ENCODE results near the gene MEF2A. TPM values are rescaled to one million over a fixed set of nuclear protein-coding genes. Genes with fewer than 3 reads are reported as not detected.

The MEF2A gene
- total RNA-seq, 1 donor from 2014 or later, result 88.3 TPM

DNA sequence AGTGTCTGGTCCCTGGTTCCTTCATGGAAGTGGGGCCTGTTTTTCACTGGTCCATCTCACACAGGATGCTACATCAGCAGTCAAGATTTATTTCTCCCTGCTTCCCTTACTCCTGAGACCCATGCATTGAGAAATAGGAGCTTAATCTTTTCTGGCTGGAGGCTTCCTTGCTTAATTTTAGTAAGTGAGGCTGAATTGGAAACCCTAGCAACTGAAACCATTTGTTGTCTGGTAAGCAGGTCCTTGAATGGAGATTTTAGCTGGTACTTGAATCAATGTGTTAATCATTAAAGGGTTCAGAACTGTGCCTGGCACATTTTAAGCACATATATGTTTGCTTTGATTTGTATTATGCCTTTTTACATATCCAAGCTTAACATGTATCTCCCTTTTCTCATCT, 20.2 kb upstream of the MEF2A start:
- ChIA-PET CTCF (interaction anchor here (2.0 kb wide), 1 partner anchor 159 kb away, joined by 7 read pairs; no protein-coding TSS in a partner anchor), POLR2A (no interaction called here)
- ATAC-seq (ENCODE audit: low read depth) (no peak), DNase-seq (no peak)
- no peak overlapping the region for H3K4me3 Mint-ChIP-seq
- TF ChIP-seq, protein P1, sequence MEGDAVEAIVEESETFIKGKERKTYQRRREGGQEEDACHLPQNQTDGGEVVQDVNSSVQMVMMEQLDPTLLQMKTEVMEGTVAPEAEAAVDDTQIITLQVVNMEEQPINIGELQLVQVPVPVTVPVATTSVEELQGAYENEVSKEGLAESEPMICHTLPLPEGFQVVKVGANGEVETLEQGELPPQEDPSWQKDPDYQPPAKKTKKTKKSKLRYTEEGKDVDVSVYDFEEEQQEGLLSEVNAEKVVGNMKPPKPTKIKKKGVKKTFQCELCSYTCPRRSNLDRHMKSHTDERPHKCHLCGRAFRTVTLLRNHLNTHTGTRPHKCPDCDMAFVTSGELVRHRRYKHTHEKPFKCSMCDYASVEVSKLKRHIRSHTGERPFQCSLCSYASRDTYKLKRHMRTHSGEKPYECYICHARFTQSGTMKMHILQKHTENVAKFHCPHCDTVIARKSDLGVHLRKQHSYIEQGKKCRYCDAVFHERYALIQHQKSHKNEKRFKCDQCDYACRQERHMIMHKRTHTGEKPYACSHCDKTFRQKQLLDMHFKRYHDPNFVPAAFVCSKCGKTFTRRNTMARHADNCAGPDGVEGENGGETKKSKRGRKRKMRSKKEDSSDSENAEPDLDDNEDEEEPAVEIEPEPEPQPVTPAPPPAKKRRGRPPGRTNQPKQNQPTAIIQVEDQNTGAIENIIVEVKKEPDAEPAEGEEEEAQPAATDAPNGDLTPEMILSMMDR (IDR thresholded peaks at IDR 0.05), result no peak
- no peaks in the 10 kb centered on the region for H3K27me3 Mint-ChIP-seq
- no peaks in the 10 kb centered on the region for H3K9me3 Mint-ChIP-seq
- H3K27ac Mint-ChIP-seq, result no peak overlapping the region
- H3K36me3 Mint-ChIP-seq (ENCODE audit: low read depth), result no peaks in the 10 kb centered on the region
- H3K4me1 Mint-ChIP-seq, result peaks cover 3% of the 10 kb centered on the region
- intact Hi-C loops (cut with micrococcal nuclease), result no loop called here

DNA sequence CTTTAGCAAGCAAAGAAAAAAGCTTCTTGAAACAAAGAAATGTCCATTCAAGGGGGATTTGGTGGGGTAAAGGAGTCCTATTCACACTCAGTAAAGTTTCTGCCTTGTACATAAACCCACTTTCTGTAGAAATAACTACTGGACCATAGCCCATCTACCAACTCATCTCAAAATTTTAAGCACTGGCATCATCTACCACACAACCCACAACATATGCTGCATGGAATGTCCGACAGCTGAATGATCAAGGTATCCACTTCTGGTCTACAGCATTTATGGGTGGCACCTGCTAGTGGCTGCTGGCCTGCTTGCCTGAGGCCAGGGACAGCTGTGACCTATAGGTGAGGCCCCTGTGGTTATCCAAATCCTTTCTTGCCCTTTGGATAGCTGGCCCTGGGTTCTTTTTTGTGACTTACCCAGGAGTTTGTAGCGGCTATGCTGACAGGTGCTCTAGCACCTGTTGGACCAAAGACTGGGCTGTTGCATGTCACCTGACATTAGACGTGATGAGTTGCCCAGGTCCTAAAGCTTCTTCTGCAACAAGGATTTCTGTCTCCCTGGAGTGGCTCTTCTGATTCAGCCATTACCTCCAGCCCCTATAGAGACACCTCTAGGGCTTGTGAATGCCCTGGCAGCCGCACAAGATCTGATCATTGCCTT, 19.2 kb upstream of the MEF2A start:
- Mint-ChIP-seq H3K36me3 (ENCODE audit: low read depth) (no peaks in the 10 kb centered on the region), H3K4me3 (no peak overlapping the region), H3K27ac (no peak overlapping the region), H3K4me1 (peaks cover 7% of the 10 kb centered on the region), H3K9me3 (no peaks in the 10 kb centered on the region), H3K27me3 (no peaks in the 10 kb centered on the region)
- intact Hi-C loops (cut with micrococcal nuclease), result no loop called here
- TF ChIP-seq, protein P1 (IDR thresholded peaks at IDR 0.05), result no peak
- POLR2A ChIA-PET, result no interaction called here
- ATAC-seq (ENCODE audit: low read depth) (no peak), DNase-seq (no peak)
- CTCF ChIA-PET, result interaction anchor here (2.0 kb wide), 1 partner anchor 158 kb away, joined by 7 read pairs; no protein-coding TSS in a partner anchor

DNA sequence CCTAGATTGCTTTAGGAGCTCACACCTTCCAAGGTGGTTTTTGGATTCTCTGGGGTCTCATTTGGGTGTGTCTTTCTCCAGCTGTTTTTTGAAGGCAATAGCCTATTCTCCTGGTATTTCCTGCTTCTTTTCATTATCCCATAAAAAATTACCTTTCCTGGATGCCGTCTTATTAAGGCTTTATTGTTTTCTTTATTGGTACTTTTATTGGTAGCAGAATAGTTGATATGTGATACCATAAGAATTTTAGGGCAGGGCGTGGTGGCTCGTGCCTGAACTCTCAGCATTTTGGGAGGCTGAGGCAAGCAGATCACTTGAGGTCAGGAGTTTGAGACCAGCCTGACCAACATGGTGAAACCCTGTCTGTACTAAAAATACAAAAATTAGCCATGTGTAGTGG, 18.3 kb upstream of the MEF2A start:
- Mint-ChIP-seq H3K27ac (no peak overlapping the region), H3K4me3 (no peak overlapping the region), H3K27me3 (no peaks in the 10 kb centered on the region), H3K4me1 (peaks cover 13% of the 10 kb centered on the region), H3K9me3 (no peaks in the 10 kb centered on the region), H3K36me3 (ENCODE audit: low read depth) (no peaks in the 10 kb centered on the region)
- ChIA-PET CTCF (no interaction called here), POLR2A (interaction anchor here (0.7 kb wide), 1 partner anchor 13 kb away, joined by 3 read pairs; no protein-coding TSS in a partner anchor)
- ATAC-seq (ENCODE audit: low read depth) (no peak), DNase-seq (no peak)
- intact Hi-C loops (cut with micrococcal nuclease), result no loop called here
- TF ChIP-seq, protein P1 (IDR thresholded peaks at IDR 0.05), result no peak

DNA sequence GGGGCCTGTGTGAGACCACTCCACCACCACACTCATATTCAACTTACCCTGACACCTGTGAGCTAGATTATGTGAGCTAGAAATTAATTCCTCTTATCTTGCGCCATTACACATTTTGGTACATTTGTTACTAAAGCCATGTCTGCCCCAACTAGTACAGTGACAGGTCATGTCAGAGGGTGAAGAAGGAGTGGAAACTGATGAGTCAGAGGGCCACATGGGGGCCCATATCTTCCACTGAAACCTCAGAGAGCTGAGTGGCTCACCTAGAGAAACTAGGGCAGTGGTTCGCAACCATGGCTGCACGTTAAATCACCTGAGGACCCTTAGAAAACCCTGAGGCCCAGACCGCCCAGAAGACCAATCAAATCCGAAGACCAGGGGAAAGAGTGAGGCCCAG, 15.7 kb upstream of the MEF2A start:
- no peak for DNase-seq
- H3K9me3 Mint-ChIP-seq, result no peaks in the 10 kb centered on the region
- no peak for ATAC-seq (ENCODE audit: low read depth)
- no peak overlapping the region for H3K27ac Mint-ChIP-seq
- no peaks in the 10 kb centered on the region for H3K27me3 Mint-ChIP-seq
- POLR2A ChIA-PET, result interaction anchor here (1.3 to 1.8 kb wide), 2 partner anchors 15 to 45 kb away, joined by 3 to 8 read pairs; no protein-coding TSS in a partner anchor
- no peak overlapping the region for H3K4me3 Mint-ChIP-seq
- TF ChIP-seq, protein P1 (IDR thresholded peaks at IDR 0.05), result no peak
- no peaks in the 10 kb centered on the region for H3K36me3 Mint-ChIP-seq (ENCODE audit: low read depth)
- CTCF ChIA-PET, result interaction anchor here (0.9 kb wide), 1 partner anchor 11 kb away, joined by 3 read pairs; no protein-coding TSS in a partner anchor
- H3K4me1 Mint-ChIP-seq, result peaks cover 20% of the 10 kb centered on the region
- intact Hi-C loops (cut with micrococcal nuclease), result no loop called here

DNA sequence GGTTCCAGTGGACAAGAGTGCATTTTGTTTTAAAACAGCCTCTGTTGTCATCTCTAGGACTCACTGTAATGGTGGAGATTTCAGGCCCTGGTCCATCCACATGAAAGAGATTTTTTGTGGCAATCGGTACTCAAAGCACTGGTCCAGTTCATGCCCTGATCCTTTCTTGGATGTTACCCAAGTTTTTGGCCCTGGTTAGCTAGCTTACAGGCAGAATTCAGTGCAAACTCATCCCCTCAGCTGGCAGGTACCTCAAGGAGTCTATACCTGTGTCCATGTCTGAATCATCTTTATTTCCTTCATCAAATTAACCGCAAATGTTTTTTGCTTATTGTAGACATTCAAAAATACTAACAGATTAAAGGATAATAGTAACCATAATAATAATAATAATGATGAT, 13.7 kb upstream of the MEF2A start:
- Mint-ChIP-seq H3K4me3 (no peak overlapping the region), H3K27ac (no peak overlapping the region), H3K9me3 (no peaks in the 10 kb centered on the region), H3K27me3 (no peaks in the 10 kb centered on the region), H3K36me3 (ENCODE audit: low read depth) (no peaks in the 10 kb centered on the region), H3K4me1 (peaks cover 38% of the 10 kb centered on the region)
- CTCF ChIA-PET, result no interaction called here
- no peak for ATAC-seq (ENCODE audit: low read depth)
- POLR2A ChIA-PET, result interaction anchor here (1.0 to 1.8 kb wide), 3 partner anchors 13 to 40 kb away, joined by 3 to 8 read pairs (median 5); no protein-coding TSS in a partner anchor
- TF ChIP-seq, protein P1 (IDR thresholded peaks at IDR 0.05), result no peak
- no peak for DNase-seq
- intact Hi-C loops (cut with micrococcal nuclease), result no loop called here

Measured in activated B cell treated with CpG ODN at 0.5 μM for 24 hours (primary cell).